Spleen (tissue), 7 donors: Measurements from ENCODE around the gene GMEB1.

ENCODE experiments used
- CTCF ChIP-seq, 11 experiments: fragments of 200-600 bp in 7 of 11; fragments of 450-650 bp in 4 of 11; sonication (generic) in 4 of 11; IDR thresholded peaks in 8 of 11; conservative IDR thresholded peaks in 3 of 11; 1 replicate in 7 of 11; 2 replicates in 4 of 11; pipeline versions ENCODE4 v1.4.0 to v1.8.0; 2016 to 2021; ENCODE audit warnings: antibody characterized with exemption in 11 of 11, inconsistent platforms in 4 of 11, mild to moderate bottlenecking in 1 of 11
- POLR2A ChIP-seq, 3 donors: fragments of 450-650 bp; IDR thresholded peaks; one replicate each; pipeline ENCODE4 v1.5.1; 2017; ENCODE audit warnings: antibody characterized with exemption in 3 of 3, mild to moderate bottlenecking in 1 of 3
- POLR2AphosphoS5 ChIP-seq, 3 donors: sonication (generic); formaldehyde crosslinking; IDR thresholded peaks; one replicate each; pipeline ENCODE4 v1.5.1; 2017; ENCODE audit warnings: antibody characterized with exemption in 3 of 3
- donor health status: DM: no; HTN: no; CAD: no; lungs with moderate emphysema.
- donor health status: DM: no; HTN: no; CAD: no.
- donor health status: DM: no; HTN: no; CAD: no.

GRCh38 chr1:28736450-28737306 is 68.1 kb downstream of the GMEB1 start, which contains the start of gene YTHDF2:
- peak; percentile 80 to 99 (median 97) for TF ChIP-seq CTCF (IDR thresholded peaks at IDR 0.05 in 8 of 11, conservative IDR thresholded peaks at IDR 0.05 in 3 of 11)
- peak in 2 of 3 donors; percentile 34 to 96 for TF ChIP-seq POLR2A (IDR thresholded peaks at IDR 0.05)
- TF ChIP-seq POLR2AphosphoS5 (IDR thresholded peaks at IDR 0.05) = peak; percentile 96 to 98 (median 98)
